Upper lobe of right lung (tissue), 1 donor: Measurements from ENCODE around the gene TACC3. TPM values are rescaled to one million over a fixed set of nuclear protein-coding genes. Genes with fewer than 3 reads are reported as not detected.

Experiments used
- ATAC-seq: fragments of 200-7000 bp; cut with Tn5 transposase; one replicate; pipeline ENCODE4 v1.9.1; 2020; ENCODE audit warnings: mild to moderate bottlenecking, moderate library complexity
- DNase-seq: peaks from one replicate; pipeline ENCODE4 v3.0.0-alpha.2; 2020
- H3K27ac ChIP-seq: fragments of 200-600 bp; one replicate; pipeline ENCODE4 v1.8.0; 2022
- H3K27me3 ChIP-seq: fragments of 200-600 bp; one replicate; pipeline ENCODE4 v1.8.0; 2022; ENCODE audit warnings: mild to moderate bottlenecking
- H3K36me3 ChIP-seq: fragments of 200-600 bp; one replicate; pipeline ENCODE4 v1.8.0; 2022
- H3K4me1 ChIP-seq: fragments of 200-600 bp; one replicate; pipeline ENCODE4 v1.8.0; 2022
- H3K4me3 ChIP-seq: fragments of 200-600 bp; one replicate; pipeline ENCODE4 v1.8.0; 2022; ENCODE audit warnings: mild to moderate bottlenecking
- H3K9me3 ChIP-seq: fragments of 200-600 bp; one replicate; pipeline ENCODE4 v1.8.0; 2022
- intact Hi-C: fragments of 100-400 bp; cut with DNase I; formaldehyde crosslinking; loops from one replicate; pipeline ENCODE4 v1.11.0; 2022
- total RNA-seq: library from RNA; stranded (reverse); fragmentation: NEBNext Ultra II Directional; extraction: Animal tissue kit (Norgen Biotek cat#: 25700); gene quantifications from one replicate; pipeline ENCODE4 v1.2.1, GENCODE V29; 2021
- TF ChIP-seq, protein P1 (sequence below): fragments of 200-600 bp; IDR thresholded peaks from one replicate; pipeline ENCODE4 v1.8.0; 2022; ENCODE audit warnings: antibody characterized with exemption
- donor health status: DM: no; HTN: yes; CAD: no; lungs with severe emphysema.

TACC3 gene
- total RNA-seq, 1 donor from 2014 or later, result 13.3 TPM

DNA sequence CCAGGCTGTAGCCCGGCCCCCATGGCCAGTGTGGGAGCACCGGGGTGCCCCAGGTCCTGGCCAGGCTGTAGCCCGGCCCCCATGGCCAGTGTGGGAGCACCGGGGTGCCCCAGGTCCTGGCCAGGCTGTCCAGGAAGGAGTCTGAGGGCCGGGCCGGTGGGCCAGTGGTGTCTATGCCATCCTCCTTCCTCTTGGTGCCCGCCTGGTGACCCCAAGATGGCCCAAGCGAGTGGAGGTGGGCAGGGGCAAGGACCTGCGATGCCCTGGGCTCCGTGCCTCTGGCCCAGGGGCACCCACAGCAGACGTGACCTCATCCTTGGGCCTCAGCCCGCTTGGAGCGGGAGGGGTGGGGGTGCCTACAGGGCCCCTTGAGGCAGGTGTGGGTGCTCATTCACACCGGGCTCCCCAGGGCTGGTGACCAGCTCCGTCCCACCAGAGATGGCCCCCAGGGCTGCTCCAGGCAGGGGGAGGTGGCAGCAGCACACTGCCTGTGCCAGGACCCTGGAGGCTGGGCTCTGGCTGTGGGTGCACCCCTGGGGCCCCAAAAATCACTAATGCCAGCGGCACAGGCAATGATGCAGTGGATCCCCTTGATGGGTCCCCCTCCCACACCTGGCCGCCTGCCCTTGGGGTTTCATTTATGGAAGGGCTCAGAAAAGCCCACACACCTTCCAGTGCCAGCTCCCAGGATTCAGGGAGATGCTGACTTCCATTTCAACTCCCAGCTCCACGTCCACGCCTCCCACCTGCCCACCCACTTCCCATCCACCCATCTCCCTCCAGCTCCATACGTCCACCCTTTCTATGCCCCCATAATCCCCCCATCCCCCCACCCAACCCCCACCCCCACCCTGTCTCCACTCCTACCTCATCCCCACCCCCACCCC lies 35.8 kb downstream of the TACC3 start:
- Histone ChIP-seq H3K27ac (no peak overlapping the region), H3K9me3 (no peaks in the 10 kb centered on the region), H3K4me3 (no peak overlapping the region), H3K27me3 (no peaks in the 10 kb centered on the region), H3K4me1 (peaks cover 19% of the 10 kb centered on the region), H3K36me3 (no peaks in the 10 kb centered on the region)
- ATAC-seq, result no peak
- no peak for DNase-seq
- intact Hi-C loops, result no loop called here
- TF ChIP-seq, protein P1, sequence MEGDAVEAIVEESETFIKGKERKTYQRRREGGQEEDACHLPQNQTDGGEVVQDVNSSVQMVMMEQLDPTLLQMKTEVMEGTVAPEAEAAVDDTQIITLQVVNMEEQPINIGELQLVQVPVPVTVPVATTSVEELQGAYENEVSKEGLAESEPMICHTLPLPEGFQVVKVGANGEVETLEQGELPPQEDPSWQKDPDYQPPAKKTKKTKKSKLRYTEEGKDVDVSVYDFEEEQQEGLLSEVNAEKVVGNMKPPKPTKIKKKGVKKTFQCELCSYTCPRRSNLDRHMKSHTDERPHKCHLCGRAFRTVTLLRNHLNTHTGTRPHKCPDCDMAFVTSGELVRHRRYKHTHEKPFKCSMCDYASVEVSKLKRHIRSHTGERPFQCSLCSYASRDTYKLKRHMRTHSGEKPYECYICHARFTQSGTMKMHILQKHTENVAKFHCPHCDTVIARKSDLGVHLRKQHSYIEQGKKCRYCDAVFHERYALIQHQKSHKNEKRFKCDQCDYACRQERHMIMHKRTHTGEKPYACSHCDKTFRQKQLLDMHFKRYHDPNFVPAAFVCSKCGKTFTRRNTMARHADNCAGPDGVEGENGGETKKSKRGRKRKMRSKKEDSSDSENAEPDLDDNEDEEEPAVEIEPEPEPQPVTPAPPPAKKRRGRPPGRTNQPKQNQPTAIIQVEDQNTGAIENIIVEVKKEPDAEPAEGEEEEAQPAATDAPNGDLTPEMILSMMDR, result no peak

DNA sequence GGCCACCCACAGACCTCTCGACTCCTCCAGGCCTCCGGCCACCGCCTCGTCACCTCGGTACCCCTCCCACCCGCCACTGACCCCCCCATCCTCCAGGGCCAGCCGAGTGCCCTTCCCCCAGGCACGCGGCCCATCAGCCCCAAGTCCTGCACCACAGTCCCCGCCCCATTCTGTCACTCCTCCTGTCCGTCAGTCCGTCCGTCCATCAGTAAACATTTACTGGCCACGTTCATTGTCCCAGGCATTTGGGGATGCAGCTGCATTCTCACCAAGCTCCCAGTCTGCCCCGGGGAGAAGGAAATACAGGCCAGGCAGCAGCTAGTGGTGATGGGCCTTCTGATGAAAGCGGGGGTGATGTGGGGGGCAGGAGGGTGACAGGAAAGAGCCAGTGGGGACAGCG lies 36.5 kb downstream of the TACC3 start:
- Histone ChIP-seq H3K27ac (no peak overlapping the region), H3K36me3 (no peaks in the 10 kb centered on the region), H3K4me1 (peaks cover 12% of the 10 kb centered on the region), H3K4me3 (no peak overlapping the region), H3K27me3 (no peaks in the 10 kb centered on the region), H3K9me3 (no peaks in the 10 kb centered on the region)
- intact Hi-C loops, result no loop called here
- DNase-seq, result no peak
- TF ChIP-seq, protein P1, result no peak
- no peak for ATAC-seq

DNA sequence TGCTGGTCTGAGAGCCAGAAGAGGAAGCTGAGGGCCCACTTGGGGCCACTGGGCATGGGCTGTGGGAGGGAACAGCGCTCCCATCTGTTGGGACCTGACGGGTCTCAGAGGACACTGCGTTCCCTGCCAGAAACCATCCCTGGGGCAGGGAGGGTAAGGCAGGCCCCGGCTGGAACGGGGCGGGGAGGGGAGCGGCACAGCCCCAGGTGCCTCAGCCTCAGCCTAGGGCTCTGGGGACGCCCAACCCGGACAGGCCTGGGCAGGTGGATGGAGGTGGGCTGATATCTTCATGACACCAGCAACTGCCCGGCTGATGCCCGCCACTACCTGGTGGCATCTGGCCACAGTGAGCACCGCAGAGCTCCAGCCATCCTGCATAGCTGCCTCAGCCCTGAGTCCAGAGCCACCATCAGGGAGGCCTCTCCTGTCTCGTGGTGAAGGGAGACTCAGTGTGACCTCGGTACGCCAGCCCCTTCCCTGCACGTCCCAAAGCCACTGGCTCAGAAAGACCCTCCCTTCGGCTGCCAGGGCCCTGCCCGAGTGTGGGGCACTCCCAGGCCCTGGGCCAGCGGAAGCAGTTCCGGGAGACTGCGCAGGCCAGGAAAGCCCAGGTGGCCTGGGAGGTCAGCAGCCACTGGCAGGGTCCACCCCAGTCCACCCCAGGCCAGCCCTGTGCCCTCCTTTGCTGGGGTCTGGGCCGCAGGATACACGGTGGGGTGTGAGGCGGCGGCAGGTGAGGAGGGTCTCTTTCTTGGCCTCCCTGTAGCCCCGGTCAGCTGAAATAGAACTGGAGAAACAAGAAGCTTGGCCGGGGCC lies 37.2 kb downstream of the TACC3 start:
- DNase-seq (no peak), ATAC-seq (no peak)
- Histone ChIP-seq H3K27ac (no peak overlapping the region), H3K4me1 (peaks cover 12% of the 10 kb centered on the region), H3K36me3 (no peaks in the 10 kb centered on the region), H3K9me3 (no peaks in the 10 kb centered on the region), H3K27me3 (no peaks in the 10 kb centered on the region), H3K4me3 (no peak overlapping the region)
- intact Hi-C loops, result no loop called here
- TF ChIP-seq, protein P1, result no peak

DNA sequence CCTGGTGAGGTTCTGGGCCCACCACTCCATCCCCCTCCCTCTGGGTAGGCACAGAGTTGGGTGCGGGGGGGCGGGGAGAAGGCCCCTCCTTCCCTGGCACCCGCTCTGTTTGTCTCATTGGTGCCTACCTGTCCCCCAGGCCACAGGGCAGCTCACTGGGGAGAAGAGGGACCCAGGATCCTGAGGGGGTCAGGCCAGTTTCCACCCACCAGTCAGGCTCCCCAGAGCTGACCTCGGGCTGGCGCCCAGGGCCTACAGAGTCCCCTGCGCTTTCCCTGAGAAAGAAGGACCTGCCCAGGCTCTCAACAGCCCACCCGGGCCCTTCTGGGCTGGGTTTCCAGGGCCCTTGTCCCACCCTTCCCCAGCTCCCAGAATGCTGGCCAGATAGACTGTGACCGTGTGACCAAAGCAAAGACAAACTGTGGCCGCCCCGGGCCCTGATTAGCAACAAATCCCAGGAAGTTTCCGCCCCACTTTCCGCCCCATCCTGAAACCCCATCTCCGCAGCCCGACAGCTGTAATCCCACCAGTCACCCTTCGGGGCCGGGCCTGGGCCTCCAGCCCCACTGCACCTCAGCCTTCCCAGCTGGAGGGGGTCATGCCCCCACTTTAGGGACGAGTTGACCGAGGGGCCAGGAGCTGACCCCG lies 38.0 kb downstream of the TACC3 start:
- intact Hi-C loops, result no loop called here
- no peak for DNase-seq

DNA sequence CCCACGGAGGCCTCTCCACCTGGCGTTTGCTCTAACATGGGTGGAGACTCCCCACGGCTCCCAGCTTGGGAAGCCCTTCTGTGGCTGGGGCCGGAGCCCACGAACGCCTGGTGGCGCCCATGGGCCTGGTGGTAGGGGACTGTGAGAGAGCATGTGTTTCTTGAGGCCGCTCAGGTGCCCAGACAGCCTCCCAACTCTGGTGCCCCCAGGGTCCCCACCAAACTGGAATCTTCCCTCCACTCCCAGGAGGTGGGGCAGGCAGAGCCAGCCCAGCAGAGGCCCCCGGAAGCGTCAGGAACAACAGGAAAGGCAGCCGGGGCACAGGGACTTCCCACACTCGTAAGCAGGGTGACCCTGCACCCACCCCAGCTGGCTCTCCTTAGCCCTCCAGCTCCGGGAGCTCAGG lies 38.5 kb downstream of the TACC3 start:
- no peak for DNase-seq
- Histone ChIP-seq H3K36me3 (no peaks in the 10 kb centered on the region), H3K27ac (no peak overlapping the region), H3K27me3 (no peaks in the 10 kb centered on the region), H3K4me1 (peaks cover 15% of the 10 kb centered on the region), H3K4me3 (no peak overlapping the region), H3K9me3 (no peaks in the 10 kb centered on the region)
- no peak for ATAC-seq
- TF ChIP-seq, protein P1, result no peak
- intact Hi-C loops, result no loop called here

More for the DNA sequence above, 38.0 kb downstream of the TACC3 start:
- no peak overlapping the region for H3K27ac ChIP-seq
- no peaks in the 10 kb centered on the region for H3K27me3 ChIP-seq
- peaks cover 15% of the 10 kb centered on the region for H3K4me1 ChIP-seq
- H3K9me3 ChIP-seq, result no peaks in the 10 kb centered on the region
- H3K36me3 ChIP-seq, result no peaks in the 10 kb centered on the region
- H3K4me3 ChIP-seq, result no peak overlapping the region
- ATAC-seq, result no peak
- TF ChIP-seq, protein P1, result no peak
